Measurements from ENCODE around the gene C2CD4B.

Gene C2CD4B

GRCh38 chr15:62119227-62119864 is 45.7 kb downstream of the C2CD4B start:
- no peak for DNase-seq (ENCODE audit: low read depth, low spot score)

- no peak for DNase-seq (ENCODE audit: low read depth, low spot score)
Measured at GRCh38 chr15:62118520-62119226, 46.4 kb downstream of the C2CD4B start.

GRCh38 chr15:62115847-62116246 is 49.2 kb downstream of the C2CD4B start:
- DNase-seq (ENCODE audit: low read depth, low spot score) = no peak
